ENCODE measurements around the gene DENND1A. TPM values are rescaled to one million over a fixed set of nuclear protein-coding genes. Genes with fewer than 3 reads are reported as not detected.

Gene DENND1A
- total and polyA plus RNA-seq, 2 of the 13 experiments (the other 11 are each of a cell fraction or from before 2014, with no cell fraction given): 14.8 to 30.1 TPM

DNA sequence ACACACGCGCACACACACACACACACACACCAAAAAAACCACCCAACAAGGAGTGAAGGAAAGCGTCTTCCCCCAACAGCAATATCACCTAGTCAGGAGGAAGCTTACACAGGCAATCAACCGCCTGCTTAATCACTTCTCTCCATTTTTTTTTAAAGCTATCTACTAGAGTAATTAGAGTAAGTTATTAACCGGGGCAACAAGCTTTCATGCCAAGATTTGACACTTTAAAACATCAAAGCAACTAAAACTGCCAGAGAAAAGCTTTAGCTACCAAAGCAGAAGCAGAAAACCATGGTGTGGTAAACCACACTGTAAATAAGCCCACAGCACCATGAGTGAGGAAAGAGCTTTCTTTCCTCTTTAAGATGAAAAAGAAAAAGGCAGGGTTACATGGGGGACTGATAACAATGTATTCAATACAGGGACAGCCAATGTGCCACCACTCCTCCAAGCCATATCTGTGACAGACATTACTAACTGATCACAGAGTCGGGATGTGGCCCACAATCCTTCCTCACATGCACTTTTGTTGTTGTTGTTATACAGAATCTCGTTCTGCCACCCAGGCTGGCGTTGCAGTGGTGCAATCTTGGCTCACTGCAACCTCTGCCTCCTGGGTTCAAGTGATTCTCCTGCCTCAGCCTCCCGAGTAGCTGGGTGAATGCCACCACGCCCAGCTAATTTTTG lies 291.8 kb downstream of the DENND1A start:
- no peak for DNase-seq (ENCODE audit: low spot score)
- Histone ChIP-seq H3K4me1 (ENCODE audit: insufficient read depth, low read length) (peaks cover 23% of the 10 kb centered on the region), H3K9ac (ENCODE audit: insufficient read depth, low read depth, low read length) (no peak overlapping the region), H3K9me3 (ENCODE audit: low read length) (no peaks in the 10 kb centered on the region), H3K27ac (ENCODE audit: extremely low read length, insufficient read depth, low read length) (no peak overlapping the region), H3K4me2 (ENCODE audit: low read depth, low read length) (no peak overlapping the region), H3K79me2 (ENCODE audit: insufficient read depth, low read length) (no peaks in the 10 kb centered on the region), H3K4me3 (replicated peaks in 1 of 3; ENCODE audit: insufficient read depth in 1 of 3, low read depth in 2 of 3, low read length in 3 of 3) (no peak overlapping the region), H4K20me1 (ENCODE audit: insufficient read depth, low read length) (peaks cover 5% of the 10 kb centered on the region; the same call in 1 of the 2 replicates), H2AFZ (ENCODE audit: low read length) (no peak overlapping the region), H3K36me3 (replicated peaks in 1 of 2; ENCODE audit: control insufficient read depth in 1 of 2, insufficient read depth in 2 of 2, low read length in 2 of 2) (peaks cover 0 to 6% of the 10 kb centered on the region in 2 experiments; a peak in 1 of 5 replicates), H3K27me3 (ENCODE audit: control insufficient read depth in 1 of 2, insufficient read depth in 2 of 2, low read length in 2 of 2) (no peaks in the 10 kb centered on the region)
- no peak for FAIRE-seq
- no peak for TF ChIP-seq ZNF687 (CRISPR knock-in tag; IDR thresholded peaks at IDR 0.05)
- no peak for TF ChIP-seq SNAPC2 (CRISPR knock-in tag; IDR thresholded peaks at IDR 0.05)
- 83% methylated on average over 10 of the region's 10 CpGs for WGBS (ENCODE audit: low lambda C conversion rate)
- no peak for ATAC-seq
- ChIA-PET CTCF (ENCODE audit: low intra/inter-chr PET ratio, low total read pairs) (no interaction called here), POLR2A (no interaction called here)
- intact Hi-C loops (cut with micrococcal nuclease; ENCODE audit: unreplicated experiment): no loop called here
- no TSS peak for BruUV-seq (replicated peaks)
- in situ Hi-C loops (cut with HindIII; ENCODE audit: extremely low pct_ligation_motif_present, low pct_unique_long_range_greater_than_20kb): no loop called here

- Histone ChIP-seq H3K4me2 (ENCODE audit: low read depth, low read length) (no peak overlapping the region), H3K27ac (ENCODE audit: extremely low read length, insufficient read depth, low read length) (no peak overlapping the region), H3K36me3 (replicated peaks in 1 of 2; ENCODE audit: control insufficient read depth in 1 of 2, insufficient read depth in 2 of 2, low read length in 2 of 2) (peaks cover 0 to 6% of the 10 kb centered on the region in 2 experiments; a peak in 1 of 5 replicates), H3K4me1 (ENCODE audit: insufficient read depth, low read length) (peaks cover 17% of the 10 kb centered on the region), H3K27me3 (ENCODE audit: control insufficient read depth in 1 of 2, insufficient read depth in 2 of 2, low read length in 2 of 2) (no peaks in the 10 kb centered on the region), H3K9me3 (ENCODE audit: low read length) (no peaks in the 10 kb centered on the region), H3K4me3 (replicated peaks in 1 of 3; ENCODE audit: insufficient read depth in 1 of 3, low read depth in 2 of 3, low read length in 3 of 3) (no peak overlapping the region), H4K20me1 (ENCODE audit: insufficient read depth, low read length) (no peaks in the 10 kb centered on the region), H3K79me2 (ENCODE audit: insufficient read depth, low read length) (no peaks in the 10 kb centered on the region), H2AFZ (ENCODE audit: low read length) (no peak overlapping the region), H3K9ac (ENCODE audit: insufficient read depth, low read depth, low read length) (no peak overlapping the region)
- POLR2A ChIA-PET: no interaction called here
- 78% methylated on average over 3 of the region's 3 CpGs for WGBS (ENCODE audit: low lambda C conversion rate)
- intact Hi-C loops (cut with micrococcal nuclease; ENCODE audit: unreplicated experiment): no loop called here
- CTCF ChIA-PET (ENCODE audit: low intra/inter-chr PET ratio, low total read pairs): no interaction called here
- DNase-seq (ENCODE audit: low spot score): no peak
- no TSS peak for BruUV-seq (replicated peaks)
- in situ Hi-C loops (cut with HindIII; ENCODE audit: extremely low pct_ligation_motif_present, low pct_unique_long_range_greater_than_20kb): no loop called here
- FAIRE-seq: no peak
- no peak for ATAC-seq
- TF ChIP-seq HDAC1 (CRISPR knock-in tag; IDR thresholded peaks at IDR 0.05) (no peak), ASH2L (IDR thresholded peaks at IDR 0.05; ENCODE audit: insufficient read length, low read depth, low read length) (no peak), FOXC1 (CRISPR knock-in tag; IDR thresholded peaks at IDR 0.05; ENCODE audit: borderline replicate concordance) (no peak), ZNF644 (CRISPR knock-in tag; IDR thresholded peaks at IDR 0.05; ENCODE audit: low read depth) (no peak), AGO1 (IDR thresholded peaks at IDR 0.05; ENCODE audit: low read depth, low read length, poor library complexity, severe bottlenecking) (no peak), ZNF160 (CRISPR knock-in tag; IDR thresholded peaks at IDR 0.05) (no peak), SMAD1 (CRISPR knock-in tag; IDR thresholded peaks at IDR 0.05; ENCODE audit: borderline replicate concordance, low read depth) (no peak), ZIK1 (CRISPR knock-in tag; IDR thresholded peaks at IDR 0.05; ENCODE audit: borderline replicate concordance, low read depth) (no peak)
- TF ChIP-seq, protein P1, sequence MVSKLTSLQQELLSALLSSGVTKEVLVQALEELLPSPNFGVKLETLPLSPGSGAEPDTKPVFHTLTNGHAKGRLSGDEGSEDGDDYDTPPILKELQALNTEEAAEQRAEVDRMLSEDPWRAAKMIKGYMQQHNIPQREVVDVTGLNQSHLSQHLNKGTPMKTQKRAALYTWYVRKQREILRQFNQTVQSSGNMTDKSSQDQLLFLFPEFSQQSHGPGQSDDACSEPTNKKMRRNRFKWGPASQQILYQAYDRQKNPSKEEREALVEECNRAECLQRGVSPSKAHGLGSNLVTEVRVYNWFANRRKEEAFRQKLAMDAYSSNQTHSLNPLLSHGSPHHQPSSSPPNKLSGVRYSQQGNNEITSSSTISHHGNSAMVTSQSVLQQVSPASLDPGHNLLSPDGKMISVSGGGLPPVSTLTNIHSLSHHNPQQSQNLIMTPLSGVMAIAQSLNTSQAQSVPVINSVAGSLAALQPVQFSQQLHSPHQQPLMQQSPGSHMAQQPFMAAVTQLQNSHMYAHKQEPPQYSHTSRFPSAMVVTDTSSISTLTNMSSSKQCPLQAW (CRISPR knock-in tag; IDR thresholded peaks at IDR 0.05): no peak
These were observed 292.4 kb downstream of the DENND1A start for GRCh38 chr9:123637606-123637944.
